ENCODE data around the gene ACY1.

DNA sequence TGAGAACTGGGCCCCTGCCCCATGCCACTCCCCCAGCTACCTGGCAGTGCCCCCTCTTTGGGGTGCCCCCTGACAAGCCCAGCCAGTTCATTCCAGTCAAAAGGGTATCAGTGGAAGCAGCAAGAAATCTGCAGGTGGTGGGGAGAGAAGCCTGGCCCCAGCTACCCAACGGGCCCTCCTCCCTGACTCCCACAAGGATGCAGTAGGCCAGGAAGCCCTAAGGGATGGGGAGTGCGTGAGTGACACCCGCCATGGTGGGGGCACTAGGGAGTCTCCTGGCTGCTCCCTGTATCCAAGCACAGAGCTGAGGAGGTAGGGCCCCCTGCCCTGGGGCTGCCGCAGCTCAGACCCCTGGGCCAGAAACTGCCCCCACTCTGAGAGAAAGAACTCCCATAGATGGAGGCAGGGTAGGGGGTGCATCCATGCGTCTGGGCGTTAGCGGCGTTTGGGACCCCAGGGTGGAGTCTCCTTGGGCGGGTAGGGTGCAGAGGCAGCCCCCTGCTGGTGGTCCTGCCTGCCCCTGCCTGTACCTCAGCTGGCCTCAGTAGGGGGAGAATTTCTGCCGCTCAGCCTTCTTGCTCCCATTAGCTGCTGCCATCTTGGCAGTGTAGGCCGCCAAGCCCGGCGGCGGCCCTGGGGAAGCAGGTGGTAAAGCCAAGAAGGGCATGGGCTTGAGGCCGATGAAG is 25.7 kb upstream of the ACY1 start:
- no peak for TF ChIP-seq CTCF (IDR thresholded peaks at IDR 0.05)
- TF ChIP-seq POLR2A (IDR thresholded peaks at IDR 0.05) = no peak

All from right lobe of liver (tissue), 4 donors.